ENCODE measurements around the gene WBP2.

Gene WBP2

GRCh38 chr17:75848523-75849278 is 6.4 kb downstream of the WBP2 start:
- peak; percentile 29 for ATAC-seq (ENCODE audit: low read depth)
- H3K27me3 Mint-ChIP-seq: no peaks in the 10 kb centered on the region
- DNase-seq (ENCODE audit: low spot score in 2 of 2): peak; percentile 76 to 79
- H3K4me1 Mint-ChIP-seq: peaks cover 15% of the 10 kb centered on the region
- H3K27ac Mint-ChIP-seq: no peak overlapping the region
- H3K9me3 Mint-ChIP-seq: no peaks in the 10 kb centered on the region
- H3K4me3 Mint-ChIP-seq: no peak overlapping the region
- H3K36me3 Mint-ChIP-seq: peaks cover 19% of the 10 kb centered on the region

- Mint-ChIP-seq H3K4me3 (no peak overlapping the region), H3K4me1 (peaks cover 17% of the 10 kb centered on the region), H3K27me3 (no peaks in the 10 kb centered on the region), H3K27ac (no peak overlapping the region), H3K9me3 (no peaks in the 10 kb centered on the region), H3K36me3 (peaks cover 19% of the 10 kb centered on the region)
- DNase-seq (ENCODE audit: low spot score in 2 of 2) (no peak), ATAC-seq (ENCODE audit: low read depth) (no peak)
These were observed 7.3 kb downstream of the WBP2 start for GRCh38 chr17:75847614-75848522.

- Mint-ChIP-seq H3K27me3 (no peaks in the 10 kb centered on the region), H3K9me3 (no peaks in the 10 kb centered on the region), H3K36me3 (peaks cover 21% of the 10 kb centered on the region), H3K4me3 (no peak overlapping the region), H3K4me1 (peaks cover 20% of the 10 kb centered on the region), H3K27ac (no peak overlapping the region)
- DNase-seq (ENCODE audit: low spot score in 2 of 2) (no peak), ATAC-seq (ENCODE audit: low read depth) (no peak)
These were observed 8.2 kb downstream of the WBP2 start for GRCh38 chr17:75846692-75847613.

- DNase-seq (ENCODE audit: low spot score in 2 of 2): no peak
- Mint-ChIP-seq H3K4me3 (no peak overlapping the region), H3K4me1 (peaks cover 20% of the 10 kb centered on the region), H3K36me3 (peaks cover 21% of the 10 kb centered on the region), H3K27me3 (no peaks in the 10 kb centered on the region), H3K9me3 (no peaks in the 10 kb centered on the region), H3K27ac (peak overlapping the region; percentile 80)
- no peak for ATAC-seq (ENCODE audit: low read depth)
These were observed 9.0 kb downstream of the WBP2 start for GRCh38 chr17:75845933-75846691.

- peak; percentile 75 for DNase-seq (ENCODE audit: low spot score in 2 of 2)
- peak overlapping the region; percentile 69 for H3K4me3 Mint-ChIP-seq
- H3K9me3 Mint-ChIP-seq: no peaks in the 10 kb centered on the region
- H3K27me3 Mint-ChIP-seq: no peaks in the 10 kb centered on the region
- H3K36me3 Mint-ChIP-seq: peaks cover 21% of the 10 kb centered on the region
- peaks cover 20% of the 10 kb centered on the region for H3K4me1 Mint-ChIP-seq
- ATAC-seq (ENCODE audit: low read depth): peak; percentile 83
- H3K27ac Mint-ChIP-seq: peak overlapping the region; percentile 80
These were observed 9.9 kb downstream of the WBP2 start for GRCh38 chr17:75845058-75845711.

GRCh38 chr17:75844530-75845057 is 10.5 kb downstream of the WBP2 start:
- H3K36me3 Mint-ChIP-seq: peaks cover 19% of the 10 kb centered on the region
- peak overlapping the region; percentile 89 for H3K27ac Mint-ChIP-seq

GRCh38 chr17:75843577-75844529 is 11.3 kb downstream of the WBP2 start, which contains the start of gene UNC13D:
UNC13D (minus strand) TSS chr17:75844404; CDS start chr17:75844337, 67 bp downstream.
- Mint-ChIP-seq H3K36me3 (peaks cover 16% of the 10 kb centered on the region), H3K9me3 (no peaks in the 10 kb centered on the region), H3K4me3 (peak within 1 kb of the TSS; percentile 94), H3K27me3 (no peaks in the 10 kb centered on the region), H3K27ac (peak within 1 kb of the TSS; percentile 89), H3K4me1 (peaks cover 20% of the 10 kb centered on the region)
- ATAC-seq (ENCODE audit: low read depth) (peak; percentile 45), DNase-seq (ENCODE audit: low spot score in 2 of 2) (peak; percentile 25 to 50)

More at GRCh38 chr17:75844530-75845057, 10.5 kb downstream of the WBP2 start:
- peak overlapping the region; percentile 94 for H3K4me3 Mint-ChIP-seq
- no peaks in the 10 kb centered on the region for H3K9me3 Mint-ChIP-seq
- H3K4me1 Mint-ChIP-seq: peaks cover 20% of the 10 kb centered on the region
- DNase-seq (ENCODE audit: low spot score in 2 of 2): no peak
- H3K27me3 Mint-ChIP-seq: no peaks in the 10 kb centered on the region
- ATAC-seq (ENCODE audit: low read depth): peak; percentile 7

- peaks cover 15% of the 10 kb centered on the region for H3K4me1 Mint-ChIP-seq
- no peaks in the 10 kb centered on the region for H3K9me3 Mint-ChIP-seq
- no peak for DNase-seq (ENCODE audit: low spot score in 2 of 2)
- H3K36me3 Mint-ChIP-seq: peaks cover 14% of the 10 kb centered on the region
- H3K4me3 Mint-ChIP-seq: peak overlapping the region; percentile 94
- H3K27ac Mint-ChIP-seq: peak overlapping the region; percentile 89
- H3K27me3 Mint-ChIP-seq: no peaks in the 10 kb centered on the region
- no peak for ATAC-seq (ENCODE audit: low read depth)
These were observed 12.1 kb downstream of the WBP2 start for GRCh38 chr17:75842963-75843576.

GRCh38 chr17:75842411-75842810 is 12.7 kb downstream of the WBP2 start:
- Mint-ChIP-seq H3K27me3 (no peaks in the 10 kb centered on the region), H3K4me3 (peak overlapping the region; percentile 32), H3K9me3 (no peaks in the 10 kb centered on the region), H3K27ac (no peak overlapping the region), H3K36me3 (peaks cover 12% of the 10 kb centered on the region), H3K4me1 (peaks cover 13% of the 10 kb centered on the region)
- DNase-seq (ENCODE audit: low spot score in 2 of 2) (no peak), ATAC-seq (ENCODE audit: low read depth) (no peak)

- DNase-seq (ENCODE audit: low spot score in 2 of 2) (no peak), ATAC-seq (ENCODE audit: low read depth) (no peak)
- Mint-ChIP-seq H3K4me3 (no peak overlapping the region), H3K4me1 (peaks cover 13% of the 10 kb centered on the region), H3K9me3 (no peaks in the 10 kb centered on the region), H3K27me3 (no peaks in the 10 kb centered on the region), H3K27ac (no peak overlapping the region), H3K36me3 (peaks cover 7% of the 10 kb centered on the region)
These were observed 14.4 kb downstream of the WBP2 start for GRCh38 chr17:75840799-75841164.
